Measurements from ENCODE around the gene RAP1GAP2.

GRCh38 chr17:2809337-2809736 is 13.1 kb downstream of the RAP1GAP2 start:
- no peak for TF ChIP-seq CTCF (IDR thresholded peaks at IDR 0.05)
- TF ChIP-seq POLR2AphosphoS5 (IDR thresholded peaks at IDR 0.05) = no peak
